ENCODE data around the gene ZNF417.
"Not testable (repeated sequence)": the region's sequence is repeated elsewhere in the genome, so short reads cannot be mapped to it uniquely, and the experiment has no call there.

Gene ZNF417

GRCh38 chr19:57888107-57888559 lies 28.3 kb downstream of the ZNF417 start:
- TF ChIP-seq CTCF (IDR thresholded peaks at IDR 0.05; ENCODE audit: low read length): no peak
- TF ChIP-seq EZH2 (optimal IDR thresholded peaks at IDR 0.05; ENCODE audit: low read depth, low read length): no peak
- no peak for TF ChIP-seq EZH2phosphoT487 (IDR thresholded peaks at IDR 0.05; ENCODE audit: low read length)
- Histone ChIP-seq H3K27me3 (replicated peaks; ENCODE audit: insufficient read depth, low read length) (no peaks in the 10 kb centered on the region), H3K79me2 (ENCODE audit: low read length) (no peaks in the 10 kb centered on the region), H3K4me3 (ENCODE audit: low read length) (no peak overlapping the region; the same call in 1 of the 2 replicates), H4K20me1 (ENCODE audit: insufficient read depth, low read length) (no peaks in the 10 kb centered on the region), H2AFZ (ENCODE audit: low read length) (no peak overlapping the region), H3K36me3 (replicated peaks; ENCODE audit: insufficient read depth, low read length) (no peaks in the 10 kb centered on the region), H3K9ac (ENCODE audit: low read length) (no peak overlapping the region), H3K9me3 (replicated peaks; ENCODE audit: insufficient read depth, low read length) (no peaks in the 10 kb centered on the region), H3F3A (ENCODE audit: insufficient read depth, low read length) (no peaks in the 10 kb centered on the region), H3K9me2 (replicated peaks; ENCODE audit: insufficient read depth, low read length) (no peaks in the 10 kb centered on the region), H3K27ac (ENCODE audit: low read length) (no peak overlapping the region), H3K4me1 (ENCODE audit: low read length) (no peaks in the 10 kb centered on the region), H3K4me2 (ENCODE audit: low read depth, low read length) (no peak overlapping the region)
- no peak for DNase-seq

- no peak overlapping the region for H3K9ac ChIP-seq (ENCODE audit: low read length)
- DNase-seq: no peak
- H3K79me2 ChIP-seq (ENCODE audit: low read length): no peaks in the 10 kb centered on the region
Observed at GRCh38 chr19:57887195-57887941, 29.0 kb downstream of the ZNF417 start.

GRCh38 chr19:57886046-57886445 lies 30.3 kb downstream of the ZNF417 start:
- no peak overlapping the region for H3K4me3 ChIP-seq (ENCODE audit: low read length)
- TF ChIP-seq CTCF (IDR thresholded peaks at IDR 0.05; ENCODE audit: low read length): no peak
- TF ChIP-seq EZH2phosphoT487 (IDR thresholded peaks at IDR 0.05; ENCODE audit: low read length): no peak
- TF ChIP-seq EZH2 (optimal IDR thresholded peaks at IDR 0.05; ENCODE audit: low read depth, low read length): no peak
- no peak overlapping the region for H2AFZ ChIP-seq (ENCODE audit: low read length)
- no peaks in the 10 kb centered on the region for H3K36me3 ChIP-seq (replicated peaks; ENCODE audit: insufficient read depth, low read length)
- H3K9ac ChIP-seq (ENCODE audit: low read length): no peak overlapping the region
- no peak for DNase-seq
- no peaks in the 10 kb centered on the region for H3K9me2 ChIP-seq (replicated peaks; ENCODE audit: insufficient read depth, low read length)
- H3K27ac ChIP-seq (ENCODE audit: low read length): no peak overlapping the region
- no peaks in the 10 kb centered on the region for H3F3A ChIP-seq (ENCODE audit: insufficient read depth, low read length)
- no peaks in the 10 kb centered on the region for H3K79me2 ChIP-seq (ENCODE audit: low read length)
- H3K4me2 ChIP-seq (ENCODE audit: low read depth, low read length): no peak overlapping the region
- H3K27me3 ChIP-seq (replicated peaks; ENCODE audit: insufficient read depth, low read length): no peaks in the 10 kb centered on the region
- no peaks in the 10 kb centered on the region for H3K9me3 ChIP-seq (replicated peaks; ENCODE audit: insufficient read depth, low read length)
- H3K4me1 ChIP-seq (ENCODE audit: low read length): no peaks in the 10 kb centered on the region
- H4K20me1 ChIP-seq (ENCODE audit: insufficient read depth, low read length): no peaks in the 10 kb centered on the region

More at GRCh38 chr19:57887195-57887941, 29.0 kb downstream of the ZNF417 start:
- no peak overlapping the region for H3K4me3 ChIP-seq (ENCODE audit: low read length)
- no peaks in the 10 kb centered on the region for H3K9me3 ChIP-seq (replicated peaks; ENCODE audit: insufficient read depth, low read length)
- H3K4me1 ChIP-seq (ENCODE audit: low read length): no peaks in the 10 kb centered on the region
- TF ChIP-seq EZH2phosphoT487 (IDR thresholded peaks at IDR 0.05; ENCODE audit: low read length) (no peak), CTCF (IDR thresholded peaks at IDR 0.05; ENCODE audit: low read length) (no peak), EZH2 (optimal IDR thresholded peaks at IDR 0.05; ENCODE audit: low read depth, low read length) (no peak)
- no peaks in the 10 kb centered on the region for H3K27me3 ChIP-seq (replicated peaks; ENCODE audit: insufficient read depth, low read length)
- H3K36me3 ChIP-seq (replicated peaks; ENCODE audit: insufficient read depth, low read length): no peaks in the 10 kb centered on the region
- no peaks in the 10 kb centered on the region for H4K20me1 ChIP-seq (ENCODE audit: insufficient read depth, low read length)
- no peaks in the 10 kb centered on the region for H3F3A ChIP-seq (ENCODE audit: insufficient read depth, low read length)
- no peaks in the 10 kb centered on the region for H3K9me2 ChIP-seq (replicated peaks; ENCODE audit: insufficient read depth, low read length)
- no peak overlapping the region for H3K27ac ChIP-seq (ENCODE audit: low read length)
- no peak overlapping the region for H2AFZ ChIP-seq (ENCODE audit: low read length)
- H3K4me2 ChIP-seq (ENCODE audit: low read depth, low read length): no peak overlapping the region

- DNase-seq; H3K36me3 ChIP-seq (replicated peaks; ENCODE audit: insufficient read depth, low read length): not testable (repeated sequence)
Observed at GRCh38 chr19:57873883-57874799, 42.3 kb downstream of the ZNF417 start.

More at GRCh38 chr19:57873883-57874799, 42.3 kb downstream of the ZNF417 start:
- H3K9me2 ChIP-seq (replicated peaks; ENCODE audit: insufficient read depth, low read length); H3F3A ChIP-seq (ENCODE audit: insufficient read depth, low read length); H3K27ac ChIP-seq (ENCODE audit: low read length); H2AFZ ChIP-seq (ENCODE audit: low read length); H3K4me1 ChIP-seq (ENCODE audit: low read length); H3K4me3 ChIP-seq (ENCODE audit: low read length); H3K27me3 ChIP-seq (replicated peaks; ENCODE audit: insufficient read depth, low read length); H4K20me1 ChIP-seq (ENCODE audit: insufficient read depth, low read length); H3K79me2 ChIP-seq (ENCODE audit: low read length); H3K9ac ChIP-seq (ENCODE audit: low read length); H3K9me3 ChIP-seq (replicated peaks; ENCODE audit: insufficient read depth, low read length); H3K4me2 ChIP-seq (ENCODE audit: low read depth, low read length): not testable (repeated sequence)

Data from MM.1S (cell line).